GM10847 (cell line): ENCODE measurements around the gene OR6X1.

Experiments
- POLR2A ChIP-seq: IDR thresholded peaks from 2 replicates; pipeline ENCODE4 v1.6.1; 2011; ENCODE audit not compliant: insufficient read length; ENCODE audit errors: extremely low read depth

OR6X1 gene

DNA sequence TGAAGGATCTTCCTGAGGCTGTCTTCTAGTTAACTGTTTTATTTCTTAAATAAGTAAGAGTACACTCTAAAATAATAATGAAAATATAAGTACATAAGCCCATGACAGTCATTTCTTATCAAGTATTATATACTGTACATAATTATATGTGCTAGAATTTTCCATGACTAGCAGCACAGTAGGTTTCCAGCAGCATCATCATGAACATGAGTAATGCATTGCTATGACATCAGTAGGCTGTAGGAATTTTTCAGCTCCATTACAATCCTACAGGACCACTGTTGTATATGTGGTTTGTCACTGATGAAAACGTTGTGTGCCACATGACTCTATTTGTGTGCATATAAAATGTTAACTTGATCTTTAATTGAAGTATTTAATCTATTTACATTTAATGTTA is 34.9 kb downstream of the OR6X1 start:
- no peak for TF ChIP-seq POLR2A

DNA sequence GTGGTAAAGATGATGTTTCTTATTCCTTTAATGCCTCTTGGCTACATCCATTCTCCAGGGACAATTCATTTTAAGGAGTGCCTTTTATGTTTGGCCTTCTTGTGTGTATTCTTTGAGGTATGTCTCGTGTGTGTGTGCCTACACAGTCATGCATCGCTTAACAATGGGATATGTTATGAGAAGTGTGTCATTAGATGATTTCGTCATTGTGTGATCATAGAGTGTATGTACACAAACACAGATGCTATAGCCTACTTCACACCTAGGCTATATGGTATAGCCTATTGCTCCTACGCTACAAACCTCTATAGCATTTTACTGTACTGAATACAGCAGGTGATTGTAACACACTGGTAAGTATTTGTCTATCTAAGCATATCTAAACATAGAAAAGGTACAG is 35.8 kb downstream of the OR6X1 start:
- no peak for TF ChIP-seq POLR2A

DNA sequence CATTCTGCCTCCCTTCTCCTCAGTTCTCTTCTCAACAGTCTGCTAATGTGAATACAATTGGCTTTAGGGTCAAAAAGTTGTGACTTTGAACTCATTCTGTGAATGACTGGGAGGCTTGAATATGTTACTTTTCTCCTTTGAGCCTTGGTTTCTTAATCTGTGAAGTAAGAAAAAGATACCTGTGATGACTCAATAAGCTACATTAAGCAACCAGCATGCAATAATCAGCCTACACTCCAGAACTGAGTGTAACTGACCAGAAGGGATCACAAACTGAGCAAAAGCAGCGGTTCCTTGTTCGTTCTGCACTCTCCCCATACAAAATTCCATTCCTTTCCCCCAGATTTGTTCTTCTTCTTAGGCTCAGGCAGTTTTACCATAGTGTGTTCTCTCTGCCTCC is 36.3 kb downstream of the OR6X1 start:
- no peak for TF ChIP-seq POLR2A

DNA sequence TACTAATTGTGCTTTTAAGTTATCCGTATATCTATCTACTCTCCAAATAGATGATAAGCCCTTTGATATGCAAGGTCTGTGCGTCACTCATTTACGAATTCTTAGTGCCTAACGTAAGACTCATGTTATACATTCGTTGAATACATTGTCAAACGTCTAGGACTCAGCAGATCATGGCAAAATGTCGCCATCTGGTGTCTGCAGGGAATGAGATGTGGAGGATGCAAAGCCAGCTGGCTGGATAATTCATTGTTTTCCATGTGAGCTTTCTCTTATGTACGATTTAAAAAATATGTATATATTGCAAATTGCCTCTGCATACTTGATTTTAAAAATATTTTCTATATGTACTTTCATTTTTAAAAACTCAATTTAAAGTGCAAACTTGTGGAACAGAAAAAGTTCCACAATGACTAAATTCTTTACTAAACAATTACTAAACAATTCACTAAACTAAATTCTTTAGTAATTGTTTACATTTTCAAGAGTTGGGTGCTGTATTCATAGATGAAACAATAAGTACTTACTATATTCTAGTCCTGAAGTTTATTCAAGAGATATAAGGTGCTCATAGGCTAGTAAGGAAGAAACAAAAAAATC is 46.6 kb downstream of the OR6X1 start:
- TF ChIP-seq POLR2A = no peak

GRCh38 chr11:123707206-123707605 is 47.1 kb downstream of the OR6X1 start:
- no peak for TF ChIP-seq POLR2A

DNA sequence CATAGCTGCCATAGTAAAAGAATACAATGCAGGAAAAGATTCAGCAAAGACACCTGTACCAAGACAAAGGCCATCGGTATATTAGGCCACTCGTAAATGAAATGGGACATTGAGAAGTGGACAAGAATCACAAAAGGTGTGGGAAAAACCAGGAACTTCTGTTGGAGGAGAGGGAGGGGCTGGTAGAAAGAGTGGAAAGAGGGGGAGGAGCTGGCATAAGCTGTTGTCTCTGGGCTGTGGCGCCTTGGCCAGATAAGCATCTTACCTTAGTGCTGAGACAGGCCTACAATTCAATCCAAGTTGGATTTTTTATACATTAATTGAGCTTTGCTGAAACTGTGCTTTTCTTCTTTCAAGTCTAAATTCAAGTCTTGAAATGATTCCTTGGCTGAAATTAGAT is 50.0 kb downstream of the OR6X1 start:
- no peak for TF ChIP-seq POLR2A
